ENCODE results near the gene TRAF3IP1. TPM values are rescaled to one million over a fixed set of nuclear protein-coding genes. Genes with fewer than 3 reads are reported as not detected.

Gene TRAF3IP1
- total and polyA plus RNA-seq, 2 of the 13 experiments (the other 11 are each of a cell fraction or from before 2014, with no cell fraction given) = 4.1 to 12.9 TPM

DNA sequence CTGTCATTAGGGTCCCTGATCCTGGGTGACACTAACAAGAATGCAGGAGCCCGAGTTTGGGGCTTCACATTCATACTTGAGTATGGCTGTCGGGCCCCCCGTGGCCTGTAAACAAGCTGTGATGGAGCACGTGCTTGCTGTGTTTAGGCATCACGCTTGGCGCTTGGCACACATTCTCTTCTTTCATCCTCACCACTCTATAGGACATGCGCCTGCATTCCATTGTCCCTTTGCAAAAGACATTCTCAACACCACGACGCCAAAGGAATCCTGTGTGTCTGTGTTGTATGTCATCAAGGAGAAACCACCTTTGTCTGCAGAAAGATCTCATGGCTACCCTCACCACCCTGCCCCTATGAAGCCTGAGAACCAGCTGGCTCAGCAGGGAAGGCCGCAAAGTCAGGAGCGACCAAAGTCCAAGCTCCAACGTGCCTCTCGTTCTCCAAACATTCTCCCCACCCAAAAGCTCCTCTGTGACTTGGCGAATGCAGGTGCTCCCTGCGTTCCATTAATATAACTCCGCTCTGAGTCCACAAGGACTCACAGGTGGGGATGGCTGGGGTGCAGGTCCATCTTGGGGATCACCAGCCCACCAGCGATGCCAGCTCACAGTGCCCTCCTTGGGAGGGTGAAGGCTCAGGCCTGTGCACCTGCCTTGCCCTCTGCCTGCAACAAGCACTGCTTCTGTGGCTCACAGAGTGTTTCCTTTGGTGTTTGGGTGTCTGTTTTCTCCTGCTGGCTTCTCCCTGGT, 25.8 kb upstream of the TRAF3IP1 start (continued):
- TF ChIP-seq, protein P1, sequence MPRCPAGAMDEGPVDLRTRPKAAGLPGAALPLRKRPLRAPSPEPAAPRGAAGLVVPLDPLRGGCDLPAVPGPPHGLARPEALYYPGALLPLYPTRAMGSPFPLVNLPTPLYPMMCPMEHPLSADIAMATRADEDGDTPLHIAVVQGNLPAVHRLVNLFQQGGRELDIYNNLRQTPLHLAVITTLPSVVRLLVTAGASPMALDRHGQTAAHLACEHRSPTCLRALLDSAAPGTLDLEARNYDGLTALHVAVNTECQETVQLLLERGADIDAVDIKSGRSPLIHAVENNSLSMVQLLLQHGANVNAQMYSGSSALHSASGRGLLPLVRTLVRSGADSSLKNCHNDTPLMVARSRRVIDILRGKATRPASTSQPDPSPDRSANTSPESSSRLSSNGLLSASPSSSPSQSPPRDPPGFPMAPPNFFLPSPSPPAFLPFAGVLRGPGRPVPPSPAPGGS (CRISPR knock-in tag; IDR thresholded peaks at IDR 0.05) = no peak; the same call in 1 of the 2 replicates
- TF ChIP-seq ZNF20 (CRISPR knock-in tag; IDR thresholded peaks at IDR 0.05) = no peak
- peak; percentile 56; the same call in 1 of the 2 replicates for TF ChIP-seq ERF (CRISPR knock-in tag; IDR thresholded peaks at IDR 0.05)
- peak; percentile 63; the same call in 1 of the 2 replicates for TF ChIP-seq ZNF556 (CRISPR knock-in tag; IDR thresholded peaks at IDR 0.05; ENCODE audit: borderline replicate concordance)
- no peak for TF ChIP-seq LCORL (IDR thresholded peaks at IDR 0.05)
- TF ChIP-seq LCORL (CRISPR knock-in tag; IDR thresholded peaks at IDR 0.05) = peak; percentile 67
- peak; percentile 96 for TF ChIP-seq HNF4A (CRISPR knock-in tag; IDR thresholded peaks at IDR 0.05)
- 0 out of 2 replicates have a peak, but pooled peaks have one; percentile 17 for TF ChIP-seq ZKSCAN1 (IDR thresholded peaks at IDR 0.05; ENCODE audit: low read length)
- TF ChIP-seq CENPT (CRISPR knock-in tag; IDR thresholded peaks at IDR 0.05; ENCODE audit: low read depth) = peak; percentile 44; the same call in 1 of the 2 replicates
- TF ChIP-seq, protein P2, sequence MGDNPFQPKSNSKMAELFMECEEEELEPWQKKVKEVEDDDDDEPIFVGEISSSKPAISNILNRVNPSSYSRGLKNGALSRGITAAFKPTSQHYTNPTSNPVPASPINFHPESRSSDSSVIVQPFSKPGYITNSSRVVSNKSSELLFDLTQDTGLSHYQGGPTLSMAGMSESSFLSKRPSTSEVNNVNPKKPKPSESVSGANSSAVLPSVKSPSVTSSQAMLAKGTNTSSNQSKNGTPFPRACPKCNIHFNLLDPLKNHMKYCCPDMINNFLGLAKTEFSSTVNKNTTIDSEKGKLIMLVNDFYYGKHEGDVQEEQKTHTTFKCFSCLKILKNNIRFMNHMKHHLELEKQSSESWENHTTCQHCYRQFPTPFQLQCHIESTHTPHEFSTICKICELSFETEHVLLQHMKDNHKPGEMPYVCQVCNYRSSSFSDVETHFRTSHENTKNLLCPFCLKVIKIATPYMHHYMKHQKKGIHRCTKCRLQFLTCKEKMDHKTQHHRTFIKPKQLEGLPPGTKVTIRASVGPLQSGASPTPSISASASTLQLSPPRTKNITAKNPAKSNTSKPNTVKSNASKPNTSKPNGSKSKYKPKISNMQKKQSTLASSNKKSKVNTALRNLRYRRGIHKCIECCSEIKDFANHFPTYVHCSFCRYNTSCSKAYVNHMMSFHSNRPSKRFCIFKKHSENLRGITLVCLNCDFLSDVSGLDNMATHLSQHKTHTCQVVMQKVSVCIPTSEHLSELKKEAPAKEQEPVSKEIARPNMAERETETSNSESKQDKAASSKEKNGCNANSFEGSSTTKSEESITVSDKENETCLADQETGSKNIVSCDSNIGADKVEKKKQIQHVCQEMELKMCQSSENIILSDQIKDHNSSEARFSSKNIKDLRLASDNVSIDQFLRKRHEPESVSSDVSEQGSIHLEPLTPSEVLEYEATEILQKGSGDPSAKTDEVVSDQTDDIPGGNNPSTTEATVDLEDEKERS (CRISPR knock-in tag; IDR thresholded peaks at IDR 0.05) = peak; percentile 72; the same call in 1 of the 2 replicates
- TF ChIP-seq, protein P3, sequence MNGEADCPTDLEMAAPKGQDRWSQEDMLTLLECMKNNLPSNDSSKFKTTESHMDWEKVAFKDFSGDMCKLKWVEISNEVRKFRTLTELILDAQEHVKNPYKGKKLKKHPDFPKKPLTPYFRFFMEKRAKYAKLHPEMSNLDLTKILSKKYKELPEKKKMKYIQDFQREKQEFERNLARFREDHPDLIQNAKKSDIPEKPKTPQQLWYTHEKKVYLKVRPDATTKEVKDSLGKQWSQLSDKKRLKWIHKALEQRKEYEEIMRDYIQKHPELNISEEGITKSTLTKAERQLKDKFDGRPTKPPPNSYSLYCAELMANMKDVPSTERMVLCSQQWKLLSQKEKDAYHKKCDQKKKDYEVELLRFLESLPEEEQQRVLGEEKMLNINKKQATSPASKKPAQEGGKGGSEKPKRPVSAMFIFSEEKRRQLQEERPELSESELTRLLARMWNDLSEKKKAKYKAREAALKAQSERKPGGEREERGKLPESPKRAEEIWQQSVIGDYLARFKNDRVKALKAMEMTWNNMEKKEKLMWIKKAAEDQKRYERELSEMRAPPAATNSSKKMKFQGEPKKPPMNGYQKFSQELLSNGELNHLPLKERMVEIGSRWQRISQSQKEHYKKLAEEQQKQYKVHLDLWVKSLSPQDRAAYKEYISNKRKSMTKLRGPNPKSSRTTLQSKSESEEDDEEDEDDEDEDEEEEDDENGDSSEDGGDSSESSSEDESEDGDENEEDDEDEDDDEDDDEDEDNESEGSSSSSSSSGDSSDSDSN (CRISPR knock-in tag; IDR thresholded peaks at IDR 0.05) = peak; percentile 49; the same call in 1 of the 2 replicates
- 0 out of 2 replicates have a peak, but pooled peaks have one; percentile 56 for TF ChIP-seq MYNN (CRISPR knock-in tag; IDR thresholded peaks at IDR 0.05; ENCODE audit: low read depth)
- TF ChIP-seq SOX13 (IDR thresholded peaks at IDR 0.05) = no peak
- TF ChIP-seq SOX13 (CRISPR knock-in tag; conservative IDR thresholded peaks at IDR 0.05 in 1 of 2, IDR thresholded peaks at IDR 0.05 in 1 of 2) = peak in 1 of 2 experiments; percentile 34; a peak in 2 of 4 replicates
- TF ChIP-seq, protein P4, sequence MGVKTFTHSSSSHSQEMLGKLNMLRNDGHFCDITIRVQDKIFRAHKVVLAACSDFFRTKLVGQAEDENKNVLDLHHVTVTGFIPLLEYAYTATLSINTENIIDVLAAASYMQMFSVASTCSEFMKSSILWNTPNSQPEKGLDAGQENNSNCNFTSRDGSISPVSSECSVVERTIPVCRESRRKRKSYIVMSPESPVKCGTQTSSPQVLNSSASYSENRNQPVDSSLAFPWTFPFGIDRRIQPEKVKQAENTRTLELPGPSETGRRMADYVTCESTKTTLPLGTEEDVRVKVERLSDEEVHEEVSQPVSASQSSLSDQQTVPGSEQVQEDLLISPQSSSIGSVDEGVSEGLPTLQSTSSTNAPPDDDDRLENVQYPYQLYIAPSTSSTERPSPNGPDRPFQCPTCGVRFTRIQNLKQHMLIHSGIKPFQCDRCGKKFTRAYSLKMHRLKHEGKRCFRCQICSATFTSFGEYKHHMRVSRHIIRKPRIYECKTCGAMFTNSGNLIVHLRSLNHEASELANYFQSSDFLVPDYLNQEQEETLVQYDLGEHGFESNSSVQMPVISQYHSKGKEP (CRISPR knock-in tag; IDR thresholded peaks at IDR 0.05) = no peak
- no peak for TF ChIP-seq TSC22D2 (CRISPR knock-in tag; IDR thresholded peaks at IDR 0.05; ENCODE audit: borderline replicate concordance)
- peak; percentile 79 for TF ChIP-seq SAP130 (CRISPR knock-in tag; IDR thresholded peaks at IDR 0.05; ENCODE audit: low read depth)
- TF ChIP-seq, protein P5, sequence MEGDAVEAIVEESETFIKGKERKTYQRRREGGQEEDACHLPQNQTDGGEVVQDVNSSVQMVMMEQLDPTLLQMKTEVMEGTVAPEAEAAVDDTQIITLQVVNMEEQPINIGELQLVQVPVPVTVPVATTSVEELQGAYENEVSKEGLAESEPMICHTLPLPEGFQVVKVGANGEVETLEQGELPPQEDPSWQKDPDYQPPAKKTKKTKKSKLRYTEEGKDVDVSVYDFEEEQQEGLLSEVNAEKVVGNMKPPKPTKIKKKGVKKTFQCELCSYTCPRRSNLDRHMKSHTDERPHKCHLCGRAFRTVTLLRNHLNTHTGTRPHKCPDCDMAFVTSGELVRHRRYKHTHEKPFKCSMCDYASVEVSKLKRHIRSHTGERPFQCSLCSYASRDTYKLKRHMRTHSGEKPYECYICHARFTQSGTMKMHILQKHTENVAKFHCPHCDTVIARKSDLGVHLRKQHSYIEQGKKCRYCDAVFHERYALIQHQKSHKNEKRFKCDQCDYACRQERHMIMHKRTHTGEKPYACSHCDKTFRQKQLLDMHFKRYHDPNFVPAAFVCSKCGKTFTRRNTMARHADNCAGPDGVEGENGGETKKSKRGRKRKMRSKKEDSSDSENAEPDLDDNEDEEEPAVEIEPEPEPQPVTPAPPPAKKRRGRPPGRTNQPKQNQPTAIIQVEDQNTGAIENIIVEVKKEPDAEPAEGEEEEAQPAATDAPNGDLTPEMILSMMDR (CRISPR knock-in tag; IDR thresholded peaks at IDR 0.05) = 0 out of 2 replicates have a peak, but pooled peaks have one; percentile 20
- 0 out of 2 replicates have a peak, but pooled peaks have one; percentile 34 for TF ChIP-seq ZNF224 (CRISPR knock-in tag; IDR thresholded peaks at IDR 0.05)
